ACHN (cell line): Measurements from ENCODE around the gene BRI3BP.
A peak's percentile ranks its signal among the peaks of the same experiment; 100 is the strongest.
"Not testable (repeated sequence)": the region's sequence is repeated elsewhere in the genome, so short reads cannot be mapped to it uniquely, and the experiment has no call there.

ENCODE experiments used
- DNase-seq: peaks from one replicate; pipeline ENCODE4 v3.0.0-alpha.2; 2015
- in situ Hi-C: cut with HindIII; loops from 2 replicates; pipeline ENCODE4 v1.10.0; 2017; ENCODE audit warnings: low sequenced_read_pairs, low pct_ligation_motif_present, low pct_unique_long_range_greater_than_20kb

The BRI3BP gene

GRCh38 chr12:124970647-124971402, 22.6 kb upstream of the BRI3BP start:
- no peak for DNase-seq
- in situ Hi-C loops, result no loop called here

GRCh38 chr12:124971603-124972002, 21.8 kb upstream of the BRI3BP start:
- in situ Hi-C loops, result no loop called here
- DNase-seq, result no peak

- no peak for DNase-seq
- in situ Hi-C loops, result no loop called here
These were observed 21.2 kb upstream of the BRI3BP start for GRCh38 chr12:124972211-124972610.

GRCh38 chr12:124975276-124975675, 18.2 kb upstream of the BRI3BP start:
- no peak for DNase-seq

GRCh38 chr12:124976999-124977398, 16.4 kb upstream of the BRI3BP start:
- no peak for DNase-seq
- in situ Hi-C loops, result no loop called here

More at GRCh38 chr12:124975276-124975675, 18.2 kb upstream of the BRI3BP start:
- in situ Hi-C loops, result no loop called here

GRCh38 chr12:124979568-124979967, 13.9 kb upstream of the BRI3BP start:
- no peak for DNase-seq
- in situ Hi-C loops, result no loop called here

- no peak for DNase-seq
- in situ Hi-C loops, result no loop called here
These were observed 13.2 kb upstream of the BRI3BP start for GRCh38 chr12:124980098-124980892.

- DNase-seq, in situ Hi-C loops: not testable (repeated sequence)
These were observed 6.6 kb upstream of the BRI3BP start for GRCh38 chr12:124986876-124987275.

- DNase-seq, result peak; percentile 92
- in situ Hi-C loops, result no loop called here
These were observed 395 bp upstream of the BRI3BP start for GRCh38 chr12:124992874-124993625.

GRCh38 chr12:124994437-124994975, 1.1 kb downstream of the BRI3BP start:
- in situ Hi-C loops, result no loop called here
- DNase-seq, result peak; percentile 32

GRCh38 chr12:124995200-124995961, 1.9 kb downstream of the BRI3BP start:
- in situ Hi-C loops, result no loop called here
- DNase-seq, result no peak

GRCh38 chr12:124998705-124999104, 5.3 kb downstream of the BRI3BP start:
- in situ Hi-C loops, result no loop called here
- DNase-seq, result no peak

- in situ Hi-C loops, result no loop called here
- DNase-seq, result no peak
These were observed 8.2 kb downstream of the BRI3BP start for GRCh38 chr12:125001636-125002035.

GRCh38 chr12:125003021-125003420, 9.6 kb downstream of the BRI3BP start:
- in situ Hi-C loops, result no loop called here
- no peak for DNase-seq

- no peak for DNase-seq
These were observed 11.2 kb downstream of the BRI3BP start for GRCh38 chr12:125004621-125005020.

GRCh38 chr12:125005652-125006051, 12.2 kb downstream of the BRI3BP start:
- in situ Hi-C loops, result no loop called here
- no peak for DNase-seq

More at GRCh38 chr12:125004621-125005020, 11.2 kb downstream of the BRI3BP start:
- in situ Hi-C loops, result no loop called here

- DNase-seq, result no peak
- in situ Hi-C loops, result no loop called here
These were observed 12.9 kb downstream of the BRI3BP start for GRCh38 chr12:125006365-125006764.

- in situ Hi-C loops, result no loop called here
These were observed 20.5 kb downstream of the BRI3BP start for GRCh38 chr12:125013816-125014442.

More at GRCh38 chr12:125013816-125014442, 20.5 kb downstream of the BRI3BP start:
- no peak for DNase-seq
